HTERT RPE-1 (cell line): ENCODE results near the gene OR2T12.
"Not testable (repeated sequence)": the region's sequence is repeated elsewhere in the genome, so short reads cannot be mapped to it uniquely, and the experiment has no call there.

ENCODE experiments used
- in situ Hi-C: fragments of 300-500 bp; cut with MboI; formaldehyde crosslinking; loops from 4 replicates; pipeline ENCODE4 v1.14.3; 2020; ENCODE audit warnings: low sequenced_read_pairs

OR2T12 gene, protein sequence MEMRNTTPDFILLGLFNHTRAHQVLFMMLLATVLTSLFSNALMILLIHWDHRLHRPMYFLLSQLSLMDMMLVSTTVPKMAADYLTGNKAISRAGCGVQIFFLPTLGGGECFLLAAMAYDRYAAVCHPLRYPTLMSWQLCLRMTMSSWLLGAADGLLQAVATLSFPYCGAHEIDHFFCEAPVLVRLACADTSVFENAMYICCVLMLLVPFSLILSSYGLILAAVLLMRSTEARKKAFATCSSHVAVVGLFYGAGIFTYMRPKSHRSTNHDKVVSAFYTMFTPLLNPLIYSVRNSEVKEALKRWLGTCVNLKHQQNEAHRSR

DNA sequence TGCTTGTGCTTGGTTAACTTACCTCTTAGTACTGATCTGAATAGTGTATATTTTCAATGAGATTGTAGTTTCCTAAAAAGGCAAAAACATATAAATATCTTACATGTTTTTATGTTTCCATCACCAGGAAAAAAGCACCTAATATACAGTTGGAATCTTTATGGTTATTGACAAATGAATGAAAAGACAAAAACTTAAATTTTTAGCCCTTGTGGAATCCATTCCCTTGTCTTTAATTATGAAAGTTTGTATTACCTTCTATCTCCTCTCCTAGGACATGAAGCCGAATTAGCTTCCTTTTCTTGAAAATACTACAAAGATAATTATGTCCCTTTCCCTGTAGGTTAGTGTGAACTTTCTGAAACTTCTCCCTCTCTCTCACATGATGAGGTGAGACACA, at the start of gene OR2T12:
TSS of gene OR2T12 (minus strand) at position 101 of the 400 bp plus-strand sequence. CDS start 7,846 bp downstream, outside the sequence.
- in situ Hi-C loops, result no loop called here

DNA sequence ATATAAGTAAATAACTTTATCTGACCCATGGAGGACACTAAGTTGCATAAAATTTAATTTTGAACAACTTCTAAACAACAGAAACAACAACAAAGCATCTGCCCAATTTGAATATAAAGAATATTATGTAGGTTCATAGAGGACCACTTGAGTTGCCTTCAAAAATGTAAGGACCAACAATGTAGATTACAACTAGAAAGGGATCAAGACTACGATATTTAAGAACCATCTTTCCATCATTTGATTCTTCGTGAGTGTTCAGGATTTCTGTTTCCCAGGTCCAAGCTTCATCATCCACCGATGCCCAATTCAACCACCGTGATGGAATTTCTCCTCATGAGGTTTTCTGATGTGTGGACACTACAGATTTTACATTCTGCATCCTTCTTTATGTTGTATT, 45.3 kb upstream of the OR2T12 start, which contains the start of gene OR14C36:
TSS of gene OR14C36 (plus strand) at position 301 of the 400 bp plus-strand sequence. CDS start at position 301, 0 bp downstream.
- in situ Hi-C loops, result no loop called here

DNA sequence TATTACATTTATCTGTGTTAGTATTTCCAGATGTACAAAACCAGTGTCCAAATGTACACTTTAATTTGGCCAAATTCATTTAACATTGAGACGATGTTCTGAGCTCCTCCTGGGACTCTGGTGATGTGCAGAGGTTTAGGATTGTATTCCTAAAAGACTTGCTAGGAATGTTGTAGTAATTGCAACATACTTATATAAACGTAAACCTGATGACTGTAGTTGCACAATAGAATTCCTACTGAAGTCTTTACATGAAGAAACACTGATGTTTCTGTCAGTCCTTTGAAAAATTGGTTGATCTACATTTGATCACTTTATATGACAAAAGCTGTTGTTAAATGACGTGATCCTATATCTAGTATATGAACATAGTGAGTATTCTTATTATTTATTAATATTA, 40.2 kb upstream of the OR2T12 start:
- in situ Hi-C loops, result no loop called here

DNA sequence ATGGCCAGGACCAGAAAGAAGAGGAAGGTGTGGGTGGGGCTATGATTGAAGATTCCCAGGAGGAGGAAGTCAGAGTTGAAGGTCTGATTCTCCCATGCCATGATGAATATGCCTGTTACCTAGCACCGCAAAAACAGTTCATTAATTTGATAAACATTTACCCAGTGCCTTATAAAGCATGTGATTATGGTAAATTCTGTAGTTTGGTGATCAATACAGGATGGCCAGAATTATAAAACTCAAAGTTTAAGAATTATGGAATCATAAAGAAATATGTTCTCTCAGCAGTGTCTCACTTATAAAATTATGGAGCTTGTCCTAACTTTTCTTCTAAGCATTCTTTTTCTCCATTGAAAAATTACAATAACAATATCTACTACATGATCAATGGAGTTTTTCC, 21.2 kb upstream of the OR2T12 start, which contains the start of gene OR2M7:
TSS of gene OR2M7 (minus strand) at position 101 of the 400 bp plus-strand sequence. CDS start at position 101, 0 bp downstream.
- in situ Hi-C loops, result no loop called here

DNA sequence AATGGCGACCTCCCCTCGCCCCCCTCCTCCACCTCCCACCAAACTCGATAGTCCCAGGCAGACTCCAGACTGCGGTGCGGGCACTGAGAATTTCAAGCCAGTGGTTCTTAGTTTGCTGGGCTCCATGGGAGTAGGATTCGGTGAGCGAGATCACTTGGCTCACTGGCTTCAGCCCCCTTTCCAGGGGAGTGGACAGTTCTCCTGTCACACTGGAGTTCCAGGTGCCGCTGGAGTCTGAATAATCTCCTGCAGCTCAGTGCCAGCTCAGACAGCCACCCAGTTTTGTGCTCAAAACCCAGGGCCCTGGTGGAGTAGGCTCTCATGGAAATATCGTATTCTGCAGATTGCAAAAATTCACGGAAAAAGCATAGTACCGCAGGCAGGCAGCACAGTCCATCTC, 13.6 kb upstream of the OR2T12 start:
- in situ Hi-C loops, result no loop called here

DNA sequence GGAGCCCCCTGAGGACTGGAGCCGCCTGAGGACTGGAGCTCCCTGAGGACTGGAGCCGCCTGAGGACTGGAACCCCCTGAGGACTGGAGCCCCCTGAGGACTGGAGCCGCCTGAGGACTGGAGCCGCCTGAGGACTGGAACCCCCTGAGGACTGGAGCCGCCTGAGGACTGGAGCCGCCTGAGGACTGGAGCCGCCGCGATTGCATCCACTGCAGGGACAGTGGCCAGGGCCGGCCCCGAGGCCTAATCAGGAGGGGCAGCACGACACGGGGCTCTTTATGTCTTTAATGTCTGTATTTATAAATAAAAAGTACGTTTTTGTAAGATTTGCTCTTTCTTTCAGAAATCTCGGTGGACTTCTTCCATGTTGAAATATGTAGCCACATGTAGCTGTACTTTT, 3.5 kb upstream of the OR2T12 start:
- in situ Hi-C loops, result not testable (repeated sequence)

DNA sequence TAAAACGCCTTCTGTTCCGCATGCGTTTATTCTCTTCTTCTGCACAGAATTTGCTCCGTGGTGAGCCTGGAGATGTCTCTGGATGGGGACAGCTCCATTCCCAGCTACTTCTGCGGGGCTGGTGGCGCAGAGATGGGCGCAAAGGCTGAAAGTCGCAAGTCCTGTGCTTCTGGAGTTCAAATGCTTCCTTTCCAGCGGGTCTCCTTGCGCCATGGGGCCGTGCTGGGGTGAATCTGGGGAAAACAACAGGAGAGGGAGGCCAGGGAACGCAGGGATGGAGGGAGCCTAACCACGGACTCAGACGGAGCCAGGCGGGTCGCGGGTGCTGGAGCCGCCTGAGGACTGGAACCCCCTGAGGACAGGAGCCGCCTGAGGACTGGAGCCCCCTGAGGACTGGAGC, 2.9 kb upstream of the OR2T12 start:
- in situ Hi-C loops, result no loop called here

DNA sequence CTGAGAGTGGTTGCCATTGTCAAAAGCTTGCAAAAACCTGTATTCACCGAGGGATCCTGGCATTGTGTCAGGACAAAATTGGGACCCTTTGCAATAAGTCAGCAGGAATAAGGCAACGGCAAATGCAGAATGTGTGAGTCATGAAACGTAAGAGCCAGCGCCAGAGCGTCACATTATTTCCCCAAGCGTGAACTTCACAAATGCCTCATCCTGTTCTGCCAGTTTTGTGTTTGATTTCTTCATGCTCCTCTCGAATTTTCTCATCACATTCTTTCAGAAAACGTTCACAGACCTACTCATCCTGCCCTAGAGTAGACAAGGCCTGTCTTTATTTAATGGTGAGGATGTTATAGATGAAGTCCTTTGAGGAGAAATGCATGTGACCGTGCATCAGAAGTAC, 2.4 kb upstream of the OR2T12 start:
- in situ Hi-C loops, result not testable (repeated sequence)

DNA sequence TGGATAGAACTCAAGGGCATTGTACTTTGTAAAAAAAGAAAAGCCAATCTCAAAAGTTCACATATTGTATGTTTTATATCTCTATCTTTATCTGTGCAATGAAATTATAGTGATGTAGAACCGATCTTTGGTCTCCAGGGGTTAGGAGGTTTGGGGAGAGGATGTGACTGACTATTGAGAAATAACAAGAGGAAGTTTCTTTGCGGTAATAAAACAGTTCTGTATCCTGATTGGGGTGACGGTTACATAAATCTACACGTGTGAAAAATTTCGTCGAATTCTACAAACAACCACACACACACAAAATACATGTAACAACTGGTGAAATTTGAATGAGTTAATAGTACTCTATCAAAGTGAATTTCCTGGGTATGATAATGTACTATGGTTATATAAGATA, 14.8 kb downstream of the OR2T12 start:
- in situ Hi-C loops, result no loop called here

DNA sequence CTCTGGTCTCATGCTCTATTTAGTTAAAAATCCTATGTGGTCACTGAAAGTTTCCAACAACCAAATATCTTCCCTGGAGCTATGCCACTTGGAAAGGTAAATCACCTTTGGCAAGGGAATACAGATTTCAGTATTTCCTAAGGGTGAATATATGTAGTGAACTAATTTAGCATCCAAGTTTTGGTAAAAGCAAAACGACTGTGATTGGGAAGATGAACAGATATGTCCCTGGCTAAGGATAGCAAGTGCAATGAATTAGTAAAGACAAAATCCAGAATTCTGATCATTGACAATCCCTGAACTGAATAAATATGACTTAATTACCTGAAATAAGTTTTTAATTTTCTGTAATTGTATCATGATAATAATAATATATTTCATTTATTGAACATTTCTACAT, 25.3 kb downstream of the OR2T12 start, which contains the start of gene OR2T33:
TSS of gene OR2T33 (minus strand) at position 101 of the 400 bp plus-strand sequence. CDS start 4,162 bp downstream, outside the sequence.
- in situ Hi-C loops, result no loop called here

DNA sequence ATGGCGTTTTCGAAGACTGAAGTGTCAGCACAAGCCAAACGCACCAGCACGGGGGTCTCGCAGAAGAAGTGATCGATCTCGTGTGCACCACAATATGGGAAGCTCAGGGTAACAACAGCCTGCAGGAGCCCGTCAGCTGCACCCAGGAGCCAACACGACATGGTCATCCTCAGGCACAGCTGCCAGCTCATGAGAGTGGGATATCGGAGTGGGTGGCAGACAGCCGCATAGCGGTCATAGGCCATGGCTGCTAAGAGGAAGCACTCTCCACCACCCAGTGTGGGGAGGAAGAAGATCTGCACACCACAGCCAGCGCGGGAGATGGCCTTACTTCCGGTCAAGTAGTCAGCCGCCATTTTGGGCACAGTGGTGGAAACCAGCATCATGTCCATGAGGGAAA, 30.0 kb downstream of the OR2T12 start:
- in situ Hi-C loops, result not testable (repeated sequence)

DNA sequence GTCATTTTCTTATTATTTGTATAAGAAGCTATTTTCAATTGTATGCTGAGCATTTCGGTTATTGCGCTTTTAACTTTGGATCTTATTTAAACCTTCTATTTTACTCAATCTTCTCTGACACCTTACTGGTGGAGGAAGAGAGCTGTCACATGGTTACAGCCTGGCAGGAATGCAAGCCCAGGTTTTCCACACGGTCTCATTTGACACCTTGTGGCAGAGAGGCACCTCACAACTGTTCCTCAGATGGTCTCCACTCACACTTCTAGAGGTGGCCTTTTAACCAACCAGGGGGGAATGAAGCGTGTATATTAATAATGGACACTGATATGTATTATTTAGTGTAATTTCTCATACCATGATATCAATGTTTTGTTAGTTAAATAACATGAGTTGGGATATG, 35.0 kb downstream of the OR2T12 start:
- in situ Hi-C loops, result no loop called here

DNA sequence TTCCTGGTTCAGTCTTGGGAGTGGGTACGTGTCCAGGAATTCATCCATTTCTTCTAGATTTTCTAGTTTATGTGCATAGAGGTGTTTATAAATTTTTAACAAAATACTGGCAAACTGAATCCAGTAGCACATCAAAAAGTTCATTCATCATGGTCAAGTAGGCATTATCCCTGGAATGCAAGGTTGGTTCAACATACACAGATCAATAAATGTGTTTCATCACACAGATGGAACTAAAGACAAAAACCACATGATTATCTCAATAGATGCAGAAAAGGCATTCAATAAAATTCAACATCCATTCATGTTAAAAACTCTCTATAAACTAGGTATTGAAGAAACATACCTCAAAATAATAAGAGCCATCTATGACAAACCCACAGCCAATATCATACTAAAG, 43.9 kb downstream of the OR2T12 start:
- in situ Hi-C loops, result not testable (repeated sequence)

DNA sequence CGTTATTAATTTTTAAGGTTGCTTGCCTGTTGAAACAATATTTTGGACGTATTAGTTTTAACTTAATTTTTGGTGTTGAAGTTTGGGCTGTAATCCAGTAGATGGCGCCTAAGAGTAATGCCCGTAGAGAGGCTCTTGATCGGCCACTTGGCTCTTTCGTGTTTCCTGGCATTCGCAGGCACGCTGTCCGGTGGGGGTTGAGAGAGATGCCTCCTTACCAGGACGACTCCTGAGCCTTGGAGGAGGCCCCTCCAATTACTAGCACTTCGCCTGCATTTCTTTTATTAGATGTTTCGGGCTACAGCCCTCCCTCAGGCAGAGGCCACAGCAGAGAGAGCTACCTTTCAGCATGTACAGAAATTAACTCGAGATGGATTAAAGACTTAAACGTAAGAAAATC, 60.0 kb downstream of the OR2T12 start:
- in situ Hi-C loops, result no loop called here
